Breast epithelium (tissue), 3 donors: ENCODE results near the gene JPH3.

Experiments used
- CTCF ChIP-seq, 3 donors: fragments of 450-650 bp; IDR thresholded peaks; one replicate each; pipeline ENCODE4 v1.5.1; 2016 to 2017; ENCODE audit warnings: antibody characterized with exemption in 3 of 3, mild to moderate bottlenecking in 3 of 3, moderate library complexity in 3 of 3
- POLR2A ChIP-seq: fragments of 450-650 bp; IDR thresholded peaks from one replicate; pipeline ENCODE4 v1.6.1; 2016; ENCODE audit warnings: antibody characterized with exemption, mild to moderate bottlenecking, moderate library complexity
- POLR2AphosphoS5 ChIP-seq, 3 donors: sonication (generic); formaldehyde crosslinking; IDR thresholded peaks; one replicate each; pipeline ENCODE4 v1.6.1; 2017; ENCODE audit warnings: antibody characterized with exemption in 3 of 3

- no peak for TF ChIP-seq CTCF (IDR thresholded peaks at IDR 0.05)
- TF ChIP-seq POLR2A = no peak
- TF ChIP-seq POLR2AphosphoS5 (IDR thresholded peaks at IDR 0.05) = no peak
These were observed 817 bp upstream of the JPH3 start for GRCh38 chr16:87601401-87601981.
